ENCODE measurements around the gene RSPO4.
A peak's percentile ranks its signal among the peaks of the same experiment; 100 is the strongest.

RSPO4 gene

GRCh38 chr20:916825-917224, 85.3 kb downstream of the RSPO4 start:
- H3K23ac ChIP-seq (ENCODE audit: low read length in 2 of 2), result no peak overlapping the region
- H2BK120ac ChIP-seq (ENCODE audit: low read depth, low read length), result no peak overlapping the region
- 30% methylated on average over 3 of the region's 5 CpGs for WGBS
- DNase-seq, result no peak
- H3K4me3 ChIP-seq (ENCODE audit: insufficient read depth in 1 of 2, low read depth in 1 of 2, low read length in 2 of 2), result no peak overlapping the region
- no peak overlapping the region for H3K4me2 ChIP-seq (ENCODE audit: low read length, poor library complexity, severe bottlenecking)
- H3K27me3 ChIP-seq (ENCODE audit: control insufficient read depth in 1 of 2, insufficient read depth in 1 of 2, low read length in 2 of 2), result peaks cover 39 to 63% of the 10 kb centered on the region in 2 experiments
- no peak overlapping the region for H2AFZ ChIP-seq (ENCODE audit: low read depth, low read length)
- no peaks in the 10 kb centered on the region for H3K36me3 ChIP-seq (ENCODE audit: control insufficient read depth in 1 of 2, insufficient read depth in 2 of 2, low read depth in 1 of 2, low read length in 2 of 2)
- H2AK5ac ChIP-seq (ENCODE audit: low read length, severe bottlenecking), result no peak overlapping the region
- H3K4ac ChIP-seq (ENCODE audit: low read depth in 1 of 2, low read length in 2 of 2), result no peak overlapping the region
- no peak overlapping the region for H3K18ac ChIP-seq (ENCODE audit: low read depth in 1 of 2, low read length in 2 of 2)
- no peak overlapping the region for H4K91ac ChIP-seq (ENCODE audit: low read length)
- no peak overlapping the region for H3K9ac ChIP-seq (ENCODE audit: low read length)
- no peak overlapping the region for H2BK15ac ChIP-seq (ENCODE audit: low read depth, poor library complexity, severe bottlenecking)
- no peaks in the 10 kb centered on the region for H3K9me3 ChIP-seq (ENCODE audit: control insufficient read depth, low read length)
- no peaks in the 10 kb centered on the region for H3K79me1 ChIP-seq (replicated peaks; ENCODE audit: low read length, poor library complexity, severe bottlenecking)
- no peak overlapping the region for H3K14ac ChIP-seq (ENCODE audit: low read length in 2 of 2)
- H2BK5ac ChIP-seq (ENCODE audit: low read depth, low read length, poor library complexity, severe bottlenecking), result no peak overlapping the region
- no peak overlapping the region for H3K27ac ChIP-seq (ENCODE audit: low read length, poor library complexity, severe bottlenecking)
- no peaks in the 10 kb centered on the region for H3K4me1 ChIP-seq (ENCODE audit: control insufficient read depth, insufficient read depth, low read depth, low read length)
- no peak overlapping the region for H2BK12ac ChIP-seq (ENCODE audit: low read length in 2 of 2)
- H4K8ac ChIP-seq (ENCODE audit: low read length), result no peak overlapping the region

DNA sequence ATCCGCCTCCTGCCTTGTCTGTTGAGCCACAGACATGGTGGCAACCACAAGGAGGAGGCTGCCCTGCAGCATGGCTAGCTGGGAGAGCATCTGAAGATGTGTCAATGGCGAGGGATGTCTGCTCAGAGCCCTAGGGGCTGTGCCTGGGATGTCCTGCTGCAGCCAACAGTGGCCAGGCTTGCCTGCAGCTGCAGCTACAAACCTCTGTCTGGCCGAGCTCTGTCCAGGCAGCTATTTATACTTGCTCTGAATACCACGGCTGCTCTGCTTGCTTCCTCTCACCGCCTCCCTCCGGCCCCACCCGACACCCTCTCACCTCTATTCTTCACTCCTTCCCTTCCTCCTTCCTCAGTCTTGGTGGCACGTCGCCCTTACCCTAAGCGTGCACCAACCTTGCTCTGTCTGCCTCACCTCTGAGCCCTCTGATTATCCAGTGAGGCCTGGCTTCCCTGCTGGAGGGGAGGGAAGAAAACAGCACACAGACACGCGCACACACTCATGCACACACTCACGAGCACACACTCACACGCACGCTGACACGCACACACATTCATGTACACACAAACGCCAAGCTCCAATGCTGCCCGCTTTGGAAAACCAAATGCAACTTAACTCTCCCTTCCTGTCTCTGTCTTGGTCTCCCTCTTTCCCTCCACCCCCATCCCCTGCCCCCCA, 85.8 kb downstream of the RSPO4 start, which contains the start of gene ANGPT4:
Gene ANGPT4 (minus strand): TSS at position 210 of the 675 bp plus-strand sequence. CDS start 120 bp downstream, at position 90.
- Histone ChIP-seq H3K4me2 (ENCODE audit: low read length, poor library complexity, severe bottlenecking) (no peak within 1 kb of the TSS), H2BK15ac (ENCODE audit: low read depth, poor library complexity, severe bottlenecking) (no peak within 1 kb of the TSS), H2AK5ac (ENCODE audit: low read length, severe bottlenecking) (no peak within 1 kb of the TSS), H3K4ac (ENCODE audit: low read depth in 1 of 2, low read length in 2 of 2) (no peak within 1 kb of the TSS), H3K23ac (ENCODE audit: low read length in 2 of 2) (no peak within 1 kb of the TSS), H3K27ac (ENCODE audit: low read length, poor library complexity, severe bottlenecking) (no peak within 1 kb of the TSS), H3K9ac (ENCODE audit: low read length) (no peak within 1 kb of the TSS), H2BK12ac (ENCODE audit: low read length in 2 of 2) (no peak within 1 kb of the TSS), H3K18ac (ENCODE audit: low read depth in 1 of 2, low read length in 2 of 2) (no peak within 1 kb of the TSS), H3K27me3 (ENCODE audit: control insufficient read depth in 1 of 2, insufficient read depth in 1 of 2, low read length in 2 of 2) (peaks cover 42 to 64% of the 10 kb centered on the region in 2 experiments), H2BK120ac (ENCODE audit: low read depth, low read length) (no peak within 1 kb of the TSS), H3K79me1 (replicated peaks; ENCODE audit: low read length, poor library complexity, severe bottlenecking) (no peaks in the 10 kb centered on the region), H3K9me3 (ENCODE audit: control insufficient read depth, low read length) (no peaks in the 10 kb centered on the region), H2AFZ (ENCODE audit: low read depth, low read length) (no peak within 1 kb of the TSS), H4K91ac (ENCODE audit: low read length) (no peak within 1 kb of the TSS), H3K4me3 (ENCODE audit: insufficient read depth in 1 of 2, low read depth in 1 of 2, low read length in 2 of 2) (peak within 1 kb of the TSS in 1 of 2 experiments; percentile 23), H3K36me3 (ENCODE audit: control insufficient read depth in 1 of 2, insufficient read depth in 2 of 2, low read depth in 1 of 2, low read length in 2 of 2) (no peaks in the 10 kb centered on the region), H3K14ac (ENCODE audit: low read length in 2 of 2) (peak within 1 kb of the TSS in 1 of 2 experiments; percentile 51), H3K4me1 (ENCODE audit: control insufficient read depth, insufficient read depth, low read depth, low read length) (no peaks in the 10 kb centered on the region), H4K8ac (ENCODE audit: low read length) (no peak within 1 kb of the TSS), H2BK5ac (ENCODE audit: low read depth, low read length, poor library complexity, severe bottlenecking) (no peak within 1 kb of the TSS)
- DNase-seq, result no peak
- WGBS, result 60% methylated on average over 18 of the region's 18 CpGs

DNA sequence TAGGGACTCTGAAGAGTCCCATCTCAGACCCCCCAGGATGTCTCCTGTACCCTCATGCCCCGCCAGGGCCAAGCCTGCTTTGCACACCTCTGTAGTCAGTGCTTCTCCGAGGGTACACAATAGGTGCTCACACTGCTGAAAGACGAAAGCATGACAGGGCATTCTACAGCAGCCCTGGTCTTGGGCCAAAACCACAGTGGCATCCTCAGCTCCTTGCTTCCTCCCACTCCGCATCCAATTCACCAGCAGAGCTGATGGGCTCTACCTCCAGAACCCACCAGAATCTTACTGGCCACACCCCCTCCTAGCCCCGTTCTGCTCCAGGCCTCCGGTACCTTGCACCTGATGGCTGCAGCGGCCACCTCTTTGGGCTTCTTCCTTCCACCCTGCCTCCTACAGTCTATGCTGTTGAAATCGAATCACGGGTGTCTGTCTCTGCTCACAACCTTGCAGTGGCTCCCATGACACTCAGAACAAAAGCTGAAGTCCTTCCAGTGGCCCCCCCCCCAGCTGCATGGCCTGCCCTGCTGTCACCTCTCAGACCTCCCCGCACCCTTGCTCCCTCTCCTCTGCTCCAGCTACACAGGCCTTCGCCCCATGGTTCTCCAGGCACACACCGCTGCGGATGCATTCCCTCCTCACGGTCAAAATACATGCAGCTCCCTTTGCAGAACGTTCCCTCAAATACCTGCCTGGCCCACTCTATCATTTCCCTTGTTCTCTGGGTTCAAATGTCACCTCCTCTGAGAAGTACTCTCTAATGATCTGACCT, 87.2 kb downstream of the RSPO4 start:
- H2BK5ac ChIP-seq (ENCODE audit: low read depth, low read length, poor library complexity, severe bottlenecking), result no peak overlapping the region
- H3K4me1 ChIP-seq (ENCODE audit: control insufficient read depth, insufficient read depth, low read depth, low read length), result no peaks in the 10 kb centered on the region
- H3K79me1 ChIP-seq (replicated peaks; ENCODE audit: low read length, poor library complexity, severe bottlenecking), result no peaks in the 10 kb centered on the region
- H3K18ac ChIP-seq (ENCODE audit: low read depth in 1 of 2, low read length in 2 of 2), result no peak overlapping the region
- H3K23ac ChIP-seq (ENCODE audit: low read length in 2 of 2), result no peak overlapping the region
- H3K27ac ChIP-seq (ENCODE audit: low read length, poor library complexity, severe bottlenecking), result no peak overlapping the region
- H2AFZ ChIP-seq (ENCODE audit: low read depth, low read length), result no peak overlapping the region
- H3K4me3 ChIP-seq (ENCODE audit: insufficient read depth in 1 of 2, low read depth in 1 of 2, low read length in 2 of 2), result no peak overlapping the region
- no peaks in the 10 kb centered on the region for H3K9me3 ChIP-seq (ENCODE audit: control insufficient read depth, low read length)
- no peak for DNase-seq
- peak overlapping the region; percentile 5 for H2BK15ac ChIP-seq (ENCODE audit: low read depth, poor library complexity, severe bottlenecking)
- no peak overlapping the region for H3K4ac ChIP-seq (ENCODE audit: low read depth in 1 of 2, low read length in 2 of 2)
- no peak overlapping the region for H2BK120ac ChIP-seq (ENCODE audit: low read depth, low read length)
- peaks cover 55 to 63% of the 10 kb centered on the region in 2 experiments for H3K27me3 ChIP-seq (ENCODE audit: control insufficient read depth in 1 of 2, insufficient read depth in 1 of 2, low read length in 2 of 2)
- H2AK5ac ChIP-seq (ENCODE audit: low read length, severe bottlenecking), result no peak overlapping the region
- H2BK12ac ChIP-seq (ENCODE audit: low read length in 2 of 2), result no peak overlapping the region
- no peak overlapping the region for H3K4me2 ChIP-seq (ENCODE audit: low read length, poor library complexity, severe bottlenecking)
- no peak overlapping the region for H4K91ac ChIP-seq (ENCODE audit: low read length)
- H3K14ac ChIP-seq (ENCODE audit: low read length in 2 of 2), result no peak overlapping the region
- 78% methylated on average over 15 of the region's 15 CpGs for WGBS
- no peak overlapping the region for H3K9ac ChIP-seq (ENCODE audit: low read length)
- no peaks in the 10 kb centered on the region for H3K36me3 ChIP-seq (ENCODE audit: control insufficient read depth in 1 of 2, insufficient read depth in 2 of 2, low read depth in 1 of 2, low read length in 2 of 2)
- no peak overlapping the region for H4K8ac ChIP-seq (ENCODE audit: low read length)

DNA sequence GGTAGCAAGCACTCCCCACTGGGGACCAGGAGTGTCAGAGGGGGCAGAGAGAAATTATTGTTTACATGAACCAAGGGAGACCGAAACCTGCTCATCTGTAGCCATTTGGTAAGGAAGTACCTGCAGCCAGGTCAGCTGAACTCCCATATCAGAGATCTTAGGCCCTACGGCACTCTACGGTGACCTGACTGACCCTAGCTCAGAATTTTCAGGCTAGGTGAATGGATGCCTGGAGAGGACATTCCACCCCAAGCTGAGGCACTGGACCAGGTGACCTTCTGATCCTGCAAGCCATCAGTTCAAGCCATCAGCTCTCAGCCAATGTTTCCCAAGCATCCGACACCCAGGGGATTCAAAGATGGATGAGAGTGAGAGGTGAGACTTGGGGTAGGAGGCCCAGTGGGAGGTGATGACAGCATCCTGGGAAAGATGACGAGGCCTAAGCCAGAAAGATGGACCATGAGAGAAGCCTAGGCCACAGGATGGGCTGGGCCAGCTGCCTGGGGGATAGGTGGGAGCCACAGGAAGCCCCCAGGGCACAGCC, 88.7 kb downstream of the RSPO4 start:
- no peak overlapping the region for H2AK5ac ChIP-seq (ENCODE audit: low read length, severe bottlenecking)
- DNase-seq, result no peak
- no peak overlapping the region for H3K18ac ChIP-seq (ENCODE audit: low read depth in 1 of 2, low read length in 2 of 2)
- no peaks in the 10 kb centered on the region for H3K79me1 ChIP-seq (replicated peaks; ENCODE audit: low read length, poor library complexity, severe bottlenecking)
- H3K4me1 ChIP-seq (ENCODE audit: control insufficient read depth, insufficient read depth, low read depth, low read length), result no peaks in the 10 kb centered on the region
- no peak overlapping the region for H2AFZ ChIP-seq (ENCODE audit: low read depth, low read length)
- H2BK12ac ChIP-seq (ENCODE audit: low read length in 2 of 2), result no peak overlapping the region
- no peak overlapping the region for H3K14ac ChIP-seq (ENCODE audit: low read length in 2 of 2)
- H2BK15ac ChIP-seq (ENCODE audit: low read depth, poor library complexity, severe bottlenecking), result no peak overlapping the region
- H3K23ac ChIP-seq (ENCODE audit: low read length in 2 of 2), result no peak overlapping the region
- no peaks in the 10 kb centered on the region for H3K9me3 ChIP-seq (ENCODE audit: control insufficient read depth, low read length)
- peaks cover 57 to 60% of the 10 kb centered on the region in 2 experiments for H3K27me3 ChIP-seq (ENCODE audit: control insufficient read depth in 1 of 2, insufficient read depth in 1 of 2, low read length in 2 of 2)
- no peak overlapping the region for H2BK120ac ChIP-seq (ENCODE audit: low read depth, low read length)
- no peak overlapping the region for H4K8ac ChIP-seq (ENCODE audit: low read length)
- H2BK5ac ChIP-seq (ENCODE audit: low read depth, low read length, poor library complexity, severe bottlenecking), result no peak overlapping the region
- H3K9ac ChIP-seq (ENCODE audit: low read length), result no peak overlapping the region
- no peak overlapping the region for H3K27ac ChIP-seq (ENCODE audit: low read length, poor library complexity, severe bottlenecking)
- 76% methylated on average over 5 of the region's 5 CpGs for WGBS
- H3K4ac ChIP-seq (ENCODE audit: low read depth in 1 of 2, low read length in 2 of 2), result no peak overlapping the region
- no peak overlapping the region for H3K4me3 ChIP-seq (ENCODE audit: insufficient read depth in 1 of 2, low read depth in 1 of 2, low read length in 2 of 2)
- no peak overlapping the region for H4K91ac ChIP-seq (ENCODE audit: low read length)
- H3K4me2 ChIP-seq (ENCODE audit: low read length, poor library complexity, severe bottlenecking), result no peak overlapping the region
- H3K36me3 ChIP-seq (ENCODE audit: control insufficient read depth in 1 of 2, insufficient read depth in 2 of 2, low read depth in 1 of 2, low read length in 2 of 2), result no peaks in the 10 kb centered on the region

All from mesenchymal stem cell (in vitro differentiated cells and primary cell).